CD14-positive monocyte (primary cell): ENCODE measurements around the gene PRPF18. TPM values are rescaled to one million over a fixed set of nuclear protein-coding genes. Genes with fewer than 3 reads are reported as not detected.
A peak's percentile ranks its signal among the peaks of the same experiment; 100 is the strongest.

Experiments
- DNase-seq, 3 donors: peaks; one replicate each; pipeline ENCODE4 v3.0.0-alpha.2; 2011 to 2022
- H2AFZ ChIP-seq: 2 replicates; pipeline ENCODE4 v1.6.0; 2012; ENCODE audit warnings: mild to moderate bottlenecking, low read depth, low read length, inconsistent platforms; ENCODE audit not compliant: insufficient read depth, poor library complexity, severe bottlenecking
- H3K27ac ChIP-seq, 2 donors: 1 replicate in 1 of 2; 2 replicates in 1 of 2; pipeline ENCODE4 v1.5.1; 2012 to 2013; ENCODE audit warnings: low read length in 2 of 2, control low read depth in 1 of 2, inconsistent platforms in 1 of 2, low read depth in 1 of 2, mild to moderate bottlenecking in 1 of 2
- H3K27me3 ChIP-seq, 2 donors: one replicate each; pipeline versions ENCODE4 v1.6.0 to v1.6.1; 2011 to 2013; ENCODE audit warnings: low read length in 2 of 2; ENCODE audit not compliant: control insufficient read depth in 2 of 2, insufficient read depth in 2 of 2
- H3K36me3 ChIP-seq, 2 donors: replicated peaks in 1 of 2; 1 replicate in 1 of 2; 2 replicates in 1 of 2; pipeline versions ENCODE4 v1.5.1 to v1.6.1; 2012 to 2013; ENCODE audit warnings: low read length in 2 of 2, control low read depth in 1 of 2, inconsistent platforms in 1 of 2, mild to moderate bottlenecking in 1 of 2; ENCODE audit not compliant: insufficient read depth in 2 of 2, control insufficient read depth in 1 of 2
- H3K4me1 ChIP-seq, 2 donors: 1 replicate in 1 of 2; 2 replicates in 1 of 2; pipeline versions ENCODE4 v1.5.1 to v1.6.1; 2012 to 2013; ENCODE audit warnings: low read length in 2 of 2, control low read depth in 1 of 2, inconsistent platforms in 1 of 2, mild to moderate bottlenecking in 1 of 2, moderate library complexity in 1 of 2; ENCODE audit not compliant: insufficient read depth in 2 of 2, control insufficient read depth in 1 of 2
- H3K4me2 ChIP-seq: replicated peaks from 2 replicates; pipeline ENCODE3; 2012; ENCODE audit warnings: low read length, moderate library complexity, mild to moderate bottlenecking; ENCODE audit not compliant: poor library complexity, severe bottlenecking; ENCODE audit errors: extremely low read depth
- H3K4me3 ChIP-seq, 3 experiments: fragments of 200-600 bp in 1 of 3; sonication (generic) in 1 of 3; replicated peaks in 1 of 3; 1 replicate in 2 of 3; 2 replicates in 1 of 3; pipeline ENCODE4 v1.5.1; 2011 to 2013; ENCODE audit warnings: low read length in 3 of 3, mild to moderate bottlenecking in 3 of 3, control low read depth in 2 of 3, low read depth in 2 of 3, inconsistent platforms in 1 of 3, moderate library complexity in 1 of 3
- H3K79me2 ChIP-seq: 2 replicates; pipeline ENCODE4 v1.6.0; 2012; ENCODE audit warnings: mild to moderate bottlenecking, control low read depth, inconsistent platforms, low read length, moderate library complexity; ENCODE audit not compliant: insufficient read depth
- H3K9ac ChIP-seq: 2 replicates; pipeline ENCODE4 v1.6.0; 2017; ENCODE audit warnings: low read length, mild to moderate bottlenecking; ENCODE audit not compliant: insufficient read depth, poor library complexity, severe bottlenecking
- H3K9me3 ChIP-seq, 2 donors: replicated peaks in 1 of 2; 1 replicate in 1 of 2; 2 replicates in 1 of 2; pipeline versions ENCODE4 v1.5.1 to v1.6.1; 2012 to 2013; ENCODE audit warnings: low read length in 2 of 2, control low read depth in 1 of 2; ENCODE audit not compliant: control insufficient read depth in 1 of 2, insufficient read depth in 1 of 2
- H4K20me1 ChIP-seq: 2 replicates; pipeline ENCODE4 v1.6.0; 2012; ENCODE audit warnings: mild to moderate bottlenecking, low read length, control low read depth, moderate library complexity; ENCODE audit not compliant: insufficient read depth
- H3K27ac Mint-ChIP-seq, 7 donors: one replicate each; pipeline ENCODE4 v1.8.0; 2020; ENCODE audit warnings: mild to moderate bottlenecking in 7 of 7, mixed read lengths in 7 of 7, moderate library complexity in 6 of 7, inconsistent platforms in 2 of 7
- H3K27me3 Mint-ChIP-seq, 3 donors: one replicate each; pipeline ENCODE4 v1.8.0; 2021 to 2022; ENCODE audit warnings: low read depth in 3 of 3, mild to moderate bottlenecking in 3 of 3, mixed read lengths in 3 of 3, moderate library complexity in 3 of 3, inconsistent platforms in 1 of 3
- H3K36me3 Mint-ChIP-seq, 2 donors: one replicate each; pipeline ENCODE4 v1.8.0; 2020; ENCODE audit warnings: mixed read lengths in 2 of 2, inconsistent platforms in 1 of 2, mild to moderate bottlenecking in 1 of 2
- H3K4me1 Mint-ChIP-seq: one replicate; pipeline ENCODE4 v1.8.0; 2020; ENCODE audit warnings: mild to moderate bottlenecking, mixed read lengths
- H3K4me3 Mint-ChIP-seq, 2 donors: one replicate each; pipeline ENCODE4 v1.8.0; 2020; ENCODE audit warnings: mild to moderate bottlenecking in 2 of 2, mixed read lengths in 2 of 2, moderate library complexity in 1 of 2
- H3K9me3 Mint-ChIP-seq, 7 donors: one replicate each; pipeline ENCODE4 v1.8.0; 2020 to 2022; ENCODE audit warnings: mixed read lengths in 7 of 7, mild to moderate bottlenecking in 6 of 7, moderate library complexity in 6 of 7, inconsistent platforms in 2 of 7
- WGBS: methylation state at CpG from one replicate; pipeline ENCODE4 v1.1.5; 2013; ENCODE audit warnings: missing lambda C conversion rate; ENCODE audit not compliant: insufficient coverage; 5-methylcytosine and 5-hydroxymethylcytosine counted together
- intact Hi-C, 2 donors: fragments of 100-400 bp; cut with micrococcal nuclease; formaldehyde crosslinking; loops; one replicate each; pipeline versions ENCODE4 v1.15.0 to v1.15.1; 2023
- polyA plus RNA-seq, 3 donors: library from polyadenylated mRNA; depleted of rRNA in 1 of 3; unstranded in 2 of 3; stranded (reverse) in 1 of 3; fragments of 300-500 nt in 2 of 3; fragments of >200 nt in 1 of 3; fragmentation: Illumina TruSeq in 2 of 3; gene quantifications; 1 replicate in 2 of 3; 2 replicates in 1 of 3; pipeline ENCODE4 v1.2.3, GENCODE V29; 2012 to 2021
- TF ChIP-seq, protein P1 (sequence below): fragments of 200-600 bp; IDR thresholded peaks from one replicate; pipeline ENCODE4 v1.8.0; 2022; ENCODE audit warnings: antibody characterized with exemption, mild to moderate bottlenecking

Gene PRPF18
- polyA plus RNA-seq, 3 donors: 13.8 to 31.4 (median 26.8) TPM

GRCh38 chr10:13631594-13631993 is 44.8 kb downstream of the PRPF18 start:
- H3K36me3 Mint-ChIP-seq: peaks cover 61 to 68% of the 10 kb centered on the region in 2 donors
- peak overlapping the region in 1 of 2 donors; percentile 16 for H3K27ac ChIP-seq

GRCh38 chr10:13632440-13632839 is 45.7 kb downstream of the PRPF18 start:
- Mint-ChIP-seq H3K4me1 (peaks cover 27% of the 10 kb centered on the region), H3K4me3 (no peak overlapping the region), H3K27ac (no peak overlapping the region), H3K27me3 (no peaks in the 10 kb centered on the region), H3K9me3 (no peaks in the 10 kb centered on the region), H3K36me3 (peaks cover 63 to 69% of the 10 kb centered on the region in 2 donors)
- WGBS: no CpG with 5 or more reads among the region's 3 CpGs
- Histone ChIP-seq H3K4me2 (no peak overlapping the region), H3K4me3 (no peak overlapping the region), H3K27me3 (no peaks in the 10 kb centered on the region), H3K4me1 (peaks cover 18 to 22% of the 10 kb centered on the region in 2 donors), H3K36me3 (peaks cover 21 to 63% of the 10 kb centered on the region in 2 donors), H4K20me1 (no peaks in the 10 kb centered on the region), H3K27ac (no peak overlapping the region), H3K9ac (no peak overlapping the region), H3K9me3 (no peaks in the 10 kb centered on the region), H2AFZ (no peak overlapping the region), H3K79me2 (no peaks in the 10 kb centered on the region)
- TF ChIP-seq, protein P1, sequence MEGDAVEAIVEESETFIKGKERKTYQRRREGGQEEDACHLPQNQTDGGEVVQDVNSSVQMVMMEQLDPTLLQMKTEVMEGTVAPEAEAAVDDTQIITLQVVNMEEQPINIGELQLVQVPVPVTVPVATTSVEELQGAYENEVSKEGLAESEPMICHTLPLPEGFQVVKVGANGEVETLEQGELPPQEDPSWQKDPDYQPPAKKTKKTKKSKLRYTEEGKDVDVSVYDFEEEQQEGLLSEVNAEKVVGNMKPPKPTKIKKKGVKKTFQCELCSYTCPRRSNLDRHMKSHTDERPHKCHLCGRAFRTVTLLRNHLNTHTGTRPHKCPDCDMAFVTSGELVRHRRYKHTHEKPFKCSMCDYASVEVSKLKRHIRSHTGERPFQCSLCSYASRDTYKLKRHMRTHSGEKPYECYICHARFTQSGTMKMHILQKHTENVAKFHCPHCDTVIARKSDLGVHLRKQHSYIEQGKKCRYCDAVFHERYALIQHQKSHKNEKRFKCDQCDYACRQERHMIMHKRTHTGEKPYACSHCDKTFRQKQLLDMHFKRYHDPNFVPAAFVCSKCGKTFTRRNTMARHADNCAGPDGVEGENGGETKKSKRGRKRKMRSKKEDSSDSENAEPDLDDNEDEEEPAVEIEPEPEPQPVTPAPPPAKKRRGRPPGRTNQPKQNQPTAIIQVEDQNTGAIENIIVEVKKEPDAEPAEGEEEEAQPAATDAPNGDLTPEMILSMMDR: no peak
- intact Hi-C loops: no loop called here
- DNase-seq: no peak

More at GRCh38 chr10:13631594-13631993, 44.8 kb downstream of the PRPF18 start:
- H4K20me1 ChIP-seq: no peaks in the 10 kb centered on the region
- TF ChIP-seq, protein P1: no peak
- no peak overlapping the region for H3K4me3 ChIP-seq
- Mint-ChIP-seq H3K27ac (peak overlapping the region in 5 of 7 donors; percentile 11 to 64 (median 44)), H3K27me3 (no peaks in the 10 kb centered on the region), H3K9me3 (no peaks in the 10 kb centered on the region), H3K4me1 (peaks cover 27% of the 10 kb centered on the region), H3K4me3 (no peak overlapping the region)
- WGBS: 34% methylated on average over 4 of the region's 6 CpGs
- peaks cover 18 to 22% of the 10 kb centered on the region in 2 donors for H3K4me1 ChIP-seq
- intact Hi-C loops: no loop called here
- H3K27me3 ChIP-seq: no peaks in the 10 kb centered on the region
- H3K36me3 ChIP-seq: peaks cover 23 to 68% of the 10 kb centered on the region in 2 donors
- no peak for DNase-seq
- H3K79me2 ChIP-seq: no peaks in the 10 kb centered on the region
- no peak overlapping the region for H3K4me2 ChIP-seq
- no peak overlapping the region for H2AFZ ChIP-seq
- no peak overlapping the region for H3K9ac ChIP-seq
- H3K9me3 ChIP-seq: no peaks in the 10 kb centered on the region
